Activated naive CD4-positive, alpha-beta T cell treated with anti-CD3 and anti-CD28 coated beads, Interleukin-2, amount 10 ng/mL, durations not matched to agents 7 days and 5 days (primary cell): Measurements from ENCODE around the gene CHRNA4.

Source experiments
- CTCF ChIA-PET: fragments of 350-600 bp; sonication (Branson Sonifier 250); formaldehyde crosslinking; loops from one replicate; lab custom pipeline; 2021; ENCODE audit warnings: antibody characterized with exemption; lab: Charles Lee
- DNase-seq: peaks from one replicate; pipeline ENCODE4 v3.0.0-alpha.2; 2020
- H3K27ac Mint-ChIP-seq: one replicate; pipeline ENCODE4 v1.8.0; 2021; ENCODE audit warnings: mild to moderate bottlenecking, moderate library complexity, mixed read lengths
- H3K27me3 Mint-ChIP-seq: one replicate; pipeline ENCODE4 v1.8.0; 2021; ENCODE audit warnings: mild to moderate bottlenecking, mixed read lengths
- H3K36me3 Mint-ChIP-seq: one replicate; pipeline ENCODE4 v1.8.0; 2021; ENCODE audit warnings: mixed read lengths
- H3K4me1 Mint-ChIP-seq: one replicate; pipeline ENCODE4 v1.8.0; 2021; ENCODE audit warnings: mixed read lengths
- H3K4me3 Mint-ChIP-seq: one replicate; pipeline ENCODE4 v1.8.0; 2021; ENCODE audit warnings: mild to moderate bottlenecking, moderate library complexity, mixed read lengths
- H3K9me3 Mint-ChIP-seq: one replicate; pipeline ENCODE4 v1.8.0; 2021; ENCODE audit warnings: mixed read lengths

The CHRNA4 gene

GRCh38 chr20:63366390-63367365 lies 5.5 kb upstream of the CHRNA4 start:
- no peak overlapping the region for H3K4me3 Mint-ChIP-seq
- CTCF ChIA-PET, result no interaction called here
- no peak for DNase-seq
- peaks cover 33% of the 10 kb centered on the region for H3K27me3 Mint-ChIP-seq
- no peaks in the 10 kb centered on the region for H3K9me3 Mint-ChIP-seq
- H3K27ac Mint-ChIP-seq, result no peak overlapping the region
- peaks cover 2% of the 10 kb centered on the region for H3K36me3 Mint-ChIP-seq
- H3K4me1 Mint-ChIP-seq, result no peaks in the 10 kb centered on the region

- Mint-ChIP-seq H3K4me1 (no peaks in the 10 kb centered on the region), H3K36me3 (peaks cover 2% of the 10 kb centered on the region), H3K4me3 (no peak overlapping the region), H3K27ac (no peak overlapping the region), H3K9me3 (no peaks in the 10 kb centered on the region), H3K27me3 (peaks cover 33% of the 10 kb centered on the region)
- CTCF ChIA-PET, result no interaction called here
- no peak for DNase-seq
Measured at GRCh38 chr20:63365601-63366389, 4.6 kb upstream of the CHRNA4 start.

GRCh38 chr20:63364801-63365585 lies 3.8 kb upstream of the CHRNA4 start:
- H3K4me1 Mint-ChIP-seq, result no peaks in the 10 kb centered on the region

GRCh38 chr20:63363981-63364561 lies 2.9 kb upstream of the CHRNA4 start:
- H3K4me1 Mint-ChIP-seq, result no peaks in the 10 kb centered on the region
- no peak overlapping the region for H3K4me3 Mint-ChIP-seq
- H3K9me3 Mint-ChIP-seq, result no peaks in the 10 kb centered on the region
- no peak for DNase-seq
- H3K27ac Mint-ChIP-seq, result no peak overlapping the region
- CTCF ChIA-PET, result no interaction called here
- H3K36me3 Mint-ChIP-seq, result peaks cover 2% of the 10 kb centered on the region
- H3K27me3 Mint-ChIP-seq, result peaks cover 50% of the 10 kb centered on the region

More at GRCh38 chr20:63364801-63365585, 3.8 kb upstream of the CHRNA4 start:
- Mint-ChIP-seq H3K27me3 (peaks cover 41% of the 10 kb centered on the region), H3K36me3 (peaks cover 2% of the 10 kb centered on the region), H3K9me3 (no peaks in the 10 kb centered on the region), H3K4me3 (no peak overlapping the region), H3K27ac (no peak overlapping the region)
- no peak for DNase-seq
- CTCF ChIA-PET, result no interaction called here

DNA sequence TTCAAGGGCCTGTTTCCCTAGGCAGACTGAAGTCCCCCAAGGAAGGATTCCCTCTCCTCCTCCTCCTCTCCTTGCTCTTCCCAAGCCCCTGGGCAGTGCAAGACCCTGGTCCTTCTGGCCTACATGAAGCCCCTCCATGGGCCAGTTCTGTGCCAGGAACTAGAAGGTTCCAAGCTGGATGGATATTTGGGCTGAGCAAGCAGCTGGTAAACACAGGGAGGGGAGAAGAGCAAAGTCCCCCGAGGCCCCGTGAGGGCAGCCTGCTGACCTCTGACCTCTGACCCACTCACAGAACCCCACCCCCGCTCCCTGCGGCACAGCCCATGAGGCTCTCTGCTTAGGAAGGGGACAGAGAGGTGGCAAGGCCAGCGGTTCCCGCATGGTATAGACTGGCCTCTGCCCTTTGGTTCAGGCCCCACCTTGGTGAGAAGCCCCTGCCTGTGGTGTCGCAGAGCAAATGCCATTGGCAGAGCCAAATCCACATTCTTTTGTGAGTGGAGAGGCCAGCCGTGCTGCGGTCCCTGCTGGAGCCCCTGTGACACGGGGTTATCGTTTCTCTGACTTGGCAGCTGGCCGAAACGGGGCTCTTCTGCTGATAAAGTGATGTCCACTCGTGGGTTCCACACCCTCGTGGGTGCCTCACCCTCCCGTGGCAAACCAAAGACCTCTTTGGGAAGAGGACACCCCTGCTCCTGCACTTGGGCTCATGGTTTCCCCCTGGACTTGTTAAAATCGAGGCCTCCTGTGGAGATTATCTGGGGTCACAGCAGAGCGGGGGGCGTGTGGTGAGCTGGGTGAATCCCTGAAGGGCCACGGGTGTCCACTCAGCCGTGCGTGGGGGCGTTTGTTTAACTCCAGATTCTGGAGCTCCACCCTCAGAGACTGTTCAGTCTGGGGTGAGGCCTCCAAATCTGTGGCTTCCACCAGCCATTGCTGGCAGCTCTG lies 2.1 kb upstream of the CHRNA4 start:
- H3K27ac Mint-ChIP-seq, result no peak overlapping the region
- no peak overlapping the region for H3K4me3 Mint-ChIP-seq
- peaks cover 2% of the 10 kb centered on the region for H3K36me3 Mint-ChIP-seq
- peaks cover 56% of the 10 kb centered on the region for H3K27me3 Mint-ChIP-seq
- CTCF ChIA-PET, result interaction anchor here (1.4 kb wide), 1 partner anchor 140 kb away, joined by 4 read pairs; no protein-coding TSS in a partner anchor
- H3K9me3 Mint-ChIP-seq, result no peaks in the 10 kb centered on the region
- DNase-seq, result no peak
- no peaks in the 10 kb centered on the region for H3K4me1 Mint-ChIP-seq

GRCh38 chr20:63362436-63363009 lies 1.4 kb upstream of the CHRNA4 start:
- H3K27ac Mint-ChIP-seq, result no peak overlapping the region
- no peaks in the 10 kb centered on the region for H3K9me3 Mint-ChIP-seq
- H3K27me3 Mint-ChIP-seq, result peaks cover 56% of the 10 kb centered on the region
- DNase-seq, result no peak
- no peaks in the 10 kb centered on the region for H3K4me1 Mint-ChIP-seq
- peaks cover 2% of the 10 kb centered on the region for H3K36me3 Mint-ChIP-seq
- CTCF ChIA-PET, result interaction anchor here (1.4 kb wide), 1 partner anchor 139 kb away, joined by 4 read pairs; no protein-coding TSS in a partner anchor
- H3K4me3 Mint-ChIP-seq, result no peak overlapping the region

DNA sequence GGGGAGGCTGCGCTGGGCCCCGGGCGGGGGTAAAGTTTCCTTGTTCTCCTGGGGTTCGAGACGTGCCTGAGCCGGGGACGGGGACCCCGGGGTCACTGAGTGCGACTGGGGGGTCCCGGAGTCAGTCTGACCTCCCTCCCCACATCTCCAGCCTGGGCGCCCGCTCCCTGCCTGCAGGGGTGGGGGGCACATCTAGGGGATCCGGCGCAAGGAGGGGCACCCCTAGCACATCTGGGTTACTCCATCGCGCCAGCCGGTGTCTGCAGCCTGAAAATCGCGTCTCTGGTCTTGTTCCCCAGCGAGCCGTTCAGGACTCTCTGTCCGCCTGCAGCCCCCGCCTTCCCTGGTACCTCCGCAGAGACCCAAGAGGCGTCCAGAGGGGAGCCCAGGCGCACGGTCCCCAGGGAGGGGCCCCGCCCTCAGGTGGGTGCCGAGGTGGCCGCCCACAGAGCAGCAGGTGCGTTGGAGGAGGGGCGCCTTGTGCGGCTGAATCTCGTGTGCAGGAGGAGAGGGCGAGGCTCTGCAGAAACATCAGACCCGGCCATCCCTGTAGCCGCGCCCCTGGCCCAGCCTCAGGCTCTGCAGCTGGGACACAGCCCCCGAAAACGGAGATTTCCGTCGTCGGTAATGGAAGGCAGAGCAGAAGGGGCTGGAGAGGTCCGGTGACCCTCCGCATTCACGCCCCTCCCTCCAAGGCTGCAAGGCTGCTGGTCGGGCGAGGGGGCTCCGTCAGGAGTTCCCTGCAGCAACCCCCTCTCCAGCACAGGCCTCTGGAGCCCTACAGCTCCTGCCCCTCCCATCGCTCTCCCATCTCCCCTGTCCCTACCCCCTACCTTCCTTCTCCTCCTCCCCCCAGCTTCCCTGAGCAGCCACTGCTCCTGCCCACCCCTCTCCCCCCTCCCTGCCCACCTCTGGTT lies 628 bp upstream of the CHRNA4 start:
- Mint-ChIP-seq H3K4me3 (no peak overlapping the region), H3K36me3 (peaks cover 2% of the 10 kb centered on the region), H3K9me3 (no peaks in the 10 kb centered on the region), H3K4me1 (no peaks in the 10 kb centered on the region), H3K27me3 (peaks cover 56% of the 10 kb centered on the region), H3K27ac (no peak overlapping the region)
- CTCF ChIA-PET, result interaction anchor here (1.4 kb wide), 1 partner anchor 138 kb away, joined by 4 read pairs; no protein-coding TSS in a partner anchor
- no peak for DNase-seq

GRCh38 chr20:63359937-63360849 lies 956 bp downstream of the CHRNA4 start:
- CTCF ChIA-PET, result no interaction called here
- Mint-ChIP-seq H3K4me1 (no peaks in the 10 kb centered on the region), H3K9me3 (no peaks in the 10 kb centered on the region), H3K4me3 (no peak overlapping the region), H3K27ac (no peak overlapping the region), H3K27me3 (peaks cover 55% of the 10 kb centered on the region), H3K36me3 (peaks cover 2% of the 10 kb centered on the region)
- DNase-seq, result no peak

DNA sequence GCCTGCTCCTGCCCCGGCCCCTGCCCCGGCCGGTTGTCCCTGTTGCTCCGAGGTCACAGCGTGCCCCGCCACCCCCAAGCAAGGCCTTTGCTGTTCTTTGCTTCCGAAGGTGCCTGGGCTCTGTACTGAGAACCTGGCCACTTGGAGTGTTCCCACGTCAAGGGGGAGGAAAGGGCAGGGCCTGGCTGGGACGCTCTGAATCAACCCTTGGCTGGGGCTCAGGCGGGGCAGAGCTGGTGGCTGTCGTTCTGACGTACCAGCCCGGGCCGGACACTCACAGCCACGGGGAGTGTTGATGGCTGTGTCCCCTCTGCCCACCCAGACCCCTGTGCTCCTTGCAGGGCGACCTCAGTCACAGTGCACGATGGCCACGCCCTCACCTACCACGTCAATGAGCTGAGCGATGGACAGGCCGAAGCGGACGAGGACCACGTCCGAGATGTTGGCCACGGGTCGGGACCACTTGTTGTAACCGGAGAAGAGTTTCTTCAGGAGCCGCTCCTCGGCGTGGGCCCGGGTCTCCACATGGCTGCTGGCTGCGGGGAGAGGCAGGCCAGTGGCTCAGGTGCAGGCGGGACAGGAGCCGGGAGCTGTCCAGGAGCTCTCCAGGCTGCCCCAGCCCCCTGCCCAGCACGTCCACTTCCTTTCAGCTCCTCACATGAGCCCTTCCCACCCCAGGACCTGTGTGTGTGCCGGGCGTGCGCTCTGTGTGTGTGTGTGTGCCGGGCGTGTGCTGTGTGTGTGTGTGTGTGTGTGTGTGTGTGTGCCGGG lies 1.8 kb downstream of the CHRNA4 start:
- H3K27me3 Mint-ChIP-seq, result peaks cover 53% of the 10 kb centered on the region
- H3K36me3 Mint-ChIP-seq, result peaks cover 2% of the 10 kb centered on the region
- H3K4me3 Mint-ChIP-seq, result no peak overlapping the region
- DNase-seq, result no peak
- no peaks in the 10 kb centered on the region for H3K4me1 Mint-ChIP-seq
- H3K27ac Mint-ChIP-seq, result no peak overlapping the region
- CTCF ChIA-PET, result no interaction called here
- H3K9me3 Mint-ChIP-seq, result no peaks in the 10 kb centered on the region
